Measurements from ENCODE around the gene KCTD16.

KCTD16 gene

GRCh38 chr5:144166696-144167095 is 4.0 kb upstream of the KCTD16 start:
- no peak for DNase-seq (ENCODE audit: low read depth in 2 of 2)

GRCh38 chr5:144167998-144168397 is 2.7 kb upstream of the KCTD16 start:
- no peak for DNase-seq (ENCODE audit: low read depth in 2 of 2)

GRCh38 chr5:144169904-144170275 is 783 bp upstream of the KCTD16 start:
- DNase-seq (ENCODE audit: low read depth in 2 of 2), result no peak

GRCh38 chr5:144173766-144174165 is 3.1 kb downstream of the KCTD16 start:
- no peak for DNase-seq (ENCODE audit: low read depth in 2 of 2)

- DNase-seq (ENCODE audit: low read depth in 2 of 2), result no peak
Measured at GRCh38 chr5:144177548-144177947, 6.9 kb downstream of the KCTD16 start.

GRCh38 chr5:144179226-144179625 is 8.6 kb downstream of the KCTD16 start:
- DNase-seq (ENCODE audit: low read depth in 2 of 2), result no peak

- no peak for DNase-seq (ENCODE audit: low read depth in 2 of 2)
Measured at GRCh38 chr5:144183254-144183889, 12.7 kb downstream of the KCTD16 start.

GRCh38 chr5:144187699-144188294 is 17.1 kb downstream of the KCTD16 start:
- peak; percentile 57 to 60 for DNase-seq (ENCODE audit: low read depth in 2 of 2)

GRCh38 chr5:144189800-144190429 is 19.2 kb downstream of the KCTD16 start:
- peak; percentile 44 to 52 for DNase-seq (ENCODE audit: low read depth in 2 of 2)

GRCh38 chr5:144191531-144191930 is 20.9 kb downstream of the KCTD16 start:
- DNase-seq (ENCODE audit: low read depth in 2 of 2), result no peak

GRCh38 chr5:144191998-144192397 is 21.3 kb downstream of the KCTD16 start:
- no peak for DNase-seq (ENCODE audit: low read depth in 2 of 2)

GRCh38 chr5:144192661-144193060 is 22.0 kb downstream of the KCTD16 start:
- no peak for DNase-seq (ENCODE audit: low read depth in 2 of 2)

- DNase-seq (ENCODE audit: low read depth in 2 of 2), result no peak
Measured at GRCh38 chr5:144194144-144194543, 23.5 kb downstream of the KCTD16 start.

GRCh38 chr5:144195448-144195847 is 24.8 kb downstream of the KCTD16 start:
- no peak for DNase-seq (ENCODE audit: low read depth in 2 of 2)

- DNase-seq (ENCODE audit: low read depth in 2 of 2), result no peak
Measured at GRCh38 chr5:144196612-144197011, 25.9 kb downstream of the KCTD16 start.

GRCh38 chr5:144198386-144198785 is 27.7 kb downstream of the KCTD16 start:
- no peak for DNase-seq (ENCODE audit: low read depth in 2 of 2)

GRCh38 chr5:144201588-144201987 is 30.9 kb downstream of the KCTD16 start:
- DNase-seq (ENCODE audit: low read depth in 2 of 2), result no peak

- DNase-seq (ENCODE audit: low read depth in 2 of 2), result no peak
Measured at GRCh38 chr5:144202072-144202471, 31.4 kb downstream of the KCTD16 start.

- no peak for DNase-seq (ENCODE audit: low read depth in 2 of 2)
Measured at GRCh38 chr5:144202726-144203125, 32.1 kb downstream of the KCTD16 start.

GRCh38 chr5:144203750-144204596 is 33.3 kb downstream of the KCTD16 start:
- no peak for DNase-seq (ENCODE audit: low read depth in 2 of 2)

- DNase-seq (ENCODE audit: low read depth in 2 of 2), result no peak
Measured at GRCh38 chr5:144205141-144205551, 34.5 kb downstream of the KCTD16 start.

- no peak for DNase-seq (ENCODE audit: low read depth in 2 of 2)
Measured at GRCh38 chr5:144206141-144206540, 35.5 kb downstream of the KCTD16 start.

Data from stimulated activated CD8-positive, alpha-beta memory T cell treated with anti-CD3 and anti-CD28 coated beads, Interleukin-2, amount 100 ng/mL, for 1 hour (primary cell).